ENCODE measurements around the gene DNAH14. TPM values are rescaled to one million over a fixed set of nuclear protein-coding genes. Genes with fewer than 3 reads are reported as not detected.

Gene DNAH14
- total and polyA plus RNA-seq, 2 of the 4 experiments (the other 2 are of a cell fraction): 2.7 to 3.6 TPM

GRCh38 chr1:224939844-224940425 lies 10.5 kb downstream of the DNAH14 start:
- H3K4me3 ChIP-seq (ENCODE audit: insufficient read depth, low read depth, low read length): no peak overlapping the region
- no peak overlapping the region for H4K8ac ChIP-seq (ENCODE audit: low read depth in 2 of 2, low read length in 2 of 2)
- H3K9me3 ChIP-seq (ENCODE audit: control insufficient read depth, insufficient read depth, low read length): no peaks in the 10 kb centered on the region; the same call in 1 of the 2 replicates
- H2AK9ac ChIP-seq (replicated peaks; ENCODE audit: low read depth, low read length, poor library complexity): no peak overlapping the region
- no peak overlapping the region for H3K56ac ChIP-seq (ENCODE audit: extremely low read depth, insufficient read depth, low read length)
- H4K91ac ChIP-seq (ENCODE audit: insufficient read depth, low read depth, low read length): no peak overlapping the region
- ATAC-seq (ENCODE audit: low read depth) (no peak; the same call in 1 of the 2 replicates), DNase-seq (no peak)
- no peak overlapping the region for H3K27ac ChIP-seq (ENCODE audit: insufficient read depth, low read length)
- POLR2A ChIA-PET (ENCODE audit: unreplicated experiment): no interaction called here
- no peak overlapping the region for H2AK5ac ChIP-seq (ENCODE audit: low read depth, low read length)
- H2BK15ac ChIP-seq (ENCODE audit: low read depth, low read length): no peak overlapping the region
- intact Hi-C loops (cut with micrococcal nuclease) (no loop called here), dilution Hi-C loops (cut with HindIII; ENCODE audit: low sequenced_read_pairs, unreplicated experiment) (no loop called here), in situ Hi-C loops (cut with MboI; ENCODE audit: low sequenced_read_pairs) (no loop called here)
- H4K5ac ChIP-seq (ENCODE audit: low read depth, low read length): no peak overlapping the region
- H3K79me1 ChIP-seq (ENCODE audit: low read depth in 1 of 2, low read length in 2 of 2): no peaks in the 10 kb centered on the region
- H3K36me3 ChIP-seq (ENCODE audit: control insufficient read depth, insufficient read depth, low read length): no peaks in the 10 kb centered on the region
- H3K9ac ChIP-seq (ENCODE audit: low read depth, low read length): no peak overlapping the region
- no peaks in the 10 kb centered on the region for H3K27me3 ChIP-seq (ENCODE audit: control insufficient read depth, insufficient read depth, low read length)
- H2BK5ac ChIP-seq (ENCODE audit: low read depth, low read length, poor library complexity, severe bottlenecking): no peak overlapping the region
- CTCF ChIA-PET: no interaction called here
- no TSS peak for BruUV-seq (replicated peaks)
- H3K4me2 ChIP-seq (ENCODE audit: low read depth, low read length): no peak overlapping the region
- no peak overlapping the region for H2BK120ac ChIP-seq (ENCODE audit: low read depth, low read length)
- no peaks in the 10 kb centered on the region for H3K4me1 ChIP-seq (ENCODE audit: control insufficient read depth, insufficient read depth, low read length)
- H2BK20ac ChIP-seq (ENCODE audit: low read depth, low read length): no peak overlapping the region
- H3K23ac ChIP-seq (ENCODE audit: low read depth, low read length): no peak overlapping the region
- H4K20me1 ChIP-seq (ENCODE audit: insufficient read depth, low read length): no peaks in the 10 kb centered on the region
- H3K14ac ChIP-seq (replicated peaks; ENCODE audit: low read depth, low read length): no peak overlapping the region
- H3K18ac ChIP-seq (ENCODE audit: low read depth, low read length): no peak overlapping the region
- no peak for TF ChIP-seq MAZ (IDR thresholded peaks at IDR 0.05; ENCODE audit: borderline replicate concordance, low read depth, low read length)
- TF ChIP-seq USF2 (IDR thresholded peaks at IDR 0.05; ENCODE audit: low read depth, low read length): no peak
- TF ChIP-seq ELK1 (IDR thresholded peaks at IDR 0.05; ENCODE audit: borderline replicate concordance, low read depth, low read length): no peak
- no peak for TF ChIP-seq FOS (IDR thresholded peaks at IDR 0.05; ENCODE audit: low read depth, low read length)
- TF ChIP-seq NFE2L2 (IDR thresholded peaks at IDR 0.05; ENCODE audit: low read depth, low read length): no peak
- TF ChIP-seq POLR2A (IDR thresholded peaks at IDR 0.05; ENCODE audit: low read depth, low read length): no peak
- no peak for TF ChIP-seq MAFK (IDR thresholded peaks at IDR 0.05; ENCODE audit: low read depth, low read length)
- no peak for TF ChIP-seq RAD21 (IDR thresholded peaks at IDR 0.05; ENCODE audit: low read length)
- no peak for TF ChIP-seq CEBPB (IDR thresholded peaks at IDR 0.05; ENCODE audit: low read depth, low read length)
- TF ChIP-seq RCOR1 (IDR thresholded peaks at IDR 0.05; ENCODE audit: insufficient replicate concordance, low read length): no peak
- no peak for TF ChIP-seq SMC3 (IDR thresholded peaks at IDR 0.05; ENCODE audit: low read depth, low read length)
- no peak for TF ChIP-seq CHD1 (IDR thresholded peaks at IDR 0.05; ENCODE audit: low read depth, low read length)
- TF ChIP-seq BHLHE40 (IDR thresholded peaks at IDR 0.05; ENCODE audit: low read depth, low read length): no peak
- TF ChIP-seq MXI1 (IDR thresholded peaks at IDR 0.05; ENCODE audit: borderline replicate concordance, low read depth, low read length): no peak
- no peak overlapping the region for H3K4ac ChIP-seq (ENCODE audit: low read depth, low read length)
- H2AFZ ChIP-seq (replicated peaks; ENCODE audit: low read length, poor library complexity): no peak overlapping the region
- H3K9me1 ChIP-seq (ENCODE audit: insufficient read depth, low read length): no peaks in the 10 kb centered on the region

Data from IMR-90 (cell line).